GM19025 (cell line): ENCODE data around the gene INAVA.
"Not testable (repeated sequence)": the region's sequence is repeated elsewhere in the genome, so short reads cannot be mapped to it uniquely, and the experiment has no call there.

ENCODE experiments used
- ATAC-seq: cut with Tn5 transposase; IDR thresholded peaks from one replicate; pipeline ENCODE4 v1.9.1; 2021; ENCODE audit warnings: mild to moderate bottlenecking, low read depth, moderate library complexity; ENCODE audit not compliant: unreplicated experiment

The INAVA gene

GRCh38 chr1:200959411-200959921, 64.8 kb downstream of the INAVA start:
- ATAC-seq = no peak

- no peak for ATAC-seq
Observed at GRCh38 chr1:200960236-200960947, 65.7 kb downstream of the INAVA start.

GRCh38 chr1:200960948-200961340, 66.2 kb downstream of the INAVA start:
- no peak for ATAC-seq

- ATAC-seq = not testable (repeated sequence)
Observed at GRCh38 chr1:200962151-200962550, 67.5 kb downstream of the INAVA start.

- no peak for ATAC-seq
Observed at GRCh38 chr1:200962631-200963030, 67.9 kb downstream of the INAVA start.

GRCh38 chr1:200963076-200963475, 68.4 kb downstream of the INAVA start:
- no peak for ATAC-seq

GRCh38 chr1:200963888-200964287, 69.2 kb downstream of the INAVA start:
- ATAC-seq = not testable (repeated sequence)
